Mesendoderm (in vitro differentiated cells): ENCODE measurements around the gene DOCK8.

ENCODE experiments used
- DNase-seq: peaks from one replicate; pipeline ENCODE4 v3.0.0; 2013
- H2AK5ac ChIP-seq: 2 replicates; pipeline ENCODE4 v1.6.1; 2013; ENCODE audit warnings: low read length, inconsistent platforms
- H2BK120ac ChIP-seq: 2 replicates; pipeline ENCODE4 v1.6.1; 2013; ENCODE audit warnings: low read depth, mild to moderate bottlenecking, low read length, moderate library complexity, mixed read lengths
- H2BK15ac ChIP-seq: replicated peaks from 2 replicates; pipeline ENCODE4 v1.6.1; 2013; ENCODE audit warnings: low read depth, mild to moderate bottlenecking, moderate library complexity
- H2BK5ac ChIP-seq: 2 replicates; pipeline ENCODE4 v1.6.1; 2013; ENCODE audit warnings: low read length, inconsistent platforms
- H3K18ac ChIP-seq: 2 replicates; pipeline ENCODE4 v1.6.1; 2013; ENCODE audit warnings: mild to moderate bottlenecking, low read length, mixed read lengths
- H3K23ac ChIP-seq: one replicate; pipeline ENCODE4 v1.6.1; 2013; ENCODE audit warnings: low read length
- H3K27ac ChIP-seq: 2 replicates; pipeline ENCODE4 v1.5.1; 2013; ENCODE audit warnings: low read depth, mild to moderate bottlenecking, inconsistent platforms, low read length, moderate library complexity
- H3K27me3 ChIP-seq: 2 replicates; pipeline ENCODE4 v1.6.1; 2013; ENCODE audit warnings: low read length, control low read depth, mild to moderate bottlenecking, inconsistent platforms; ENCODE audit not compliant: insufficient read depth, poor library complexity
- H3K36me3 ChIP-seq: 2 replicates; pipeline ENCODE4 v1.6.1; 2013; ENCODE audit warnings: low read length, inconsistent platforms; ENCODE audit not compliant: control insufficient read depth, insufficient read depth
- H3K4ac ChIP-seq: one replicate; pipeline ENCODE4 v1.6.1; 2013; ENCODE audit warnings: low read depth, mild to moderate bottlenecking, low read length, moderate library complexity
- H3K4me1 ChIP-seq: 2 replicates; pipeline ENCODE4 v1.6.1; 2013; ENCODE audit warnings: low read depth, low read length, inconsistent platforms; ENCODE audit not compliant: control insufficient read depth
- H3K4me2 ChIP-seq: 2 replicates; pipeline ENCODE4 v1.6.1; 2013; ENCODE audit warnings: low read length
- H3K4me3 ChIP-seq: 2 replicates; pipeline ENCODE4 v1.5.1; 2013; ENCODE audit warnings: mild to moderate bottlenecking, low read length
- H3K56ac ChIP-seq: one replicate; pipeline ENCODE4 v1.6.1; 2013; ENCODE audit warnings: low read length
- H3K79me1 ChIP-seq: 2 replicates; pipeline ENCODE4 v1.6.1; 2013; ENCODE audit warnings: low read length, inconsistent platforms
- H3K79me2 ChIP-seq: 2 replicates; pipeline ENCODE4 v1.6.1; 2013; ENCODE audit warnings: mild to moderate bottlenecking, low read length; ENCODE audit not compliant: control insufficient read depth, insufficient read depth
- H3K9ac ChIP-seq: 2 replicates; pipeline ENCODE4 v1.6.1; 2013; ENCODE audit warnings: low read length, inconsistent platforms
- H4K5ac ChIP-seq: one replicate; pipeline ENCODE4 v1.6.1; 2013; ENCODE audit warnings: low read length
- H4K8ac ChIP-seq: one replicate; pipeline ENCODE4 v1.6.1; 2013; ENCODE audit warnings: low read depth, mild to moderate bottlenecking, control low read depth, low read length, moderate library complexity
- WGBS: extraction: QIAGEN DNeasy Blood & Tissue Kit; methylation state at CpG from one replicate; pipeline ENCODE4 v1.1.7; 2013; ENCODE audit warnings: low lambda C conversion rate, missing lambda C conversion rate; ENCODE audit not compliant: insufficient coverage; ENCODE audit errors: extremely low coverage; 5-methylcytosine and 5-hydroxymethylcytosine counted together

The DOCK8 gene

DNA sequence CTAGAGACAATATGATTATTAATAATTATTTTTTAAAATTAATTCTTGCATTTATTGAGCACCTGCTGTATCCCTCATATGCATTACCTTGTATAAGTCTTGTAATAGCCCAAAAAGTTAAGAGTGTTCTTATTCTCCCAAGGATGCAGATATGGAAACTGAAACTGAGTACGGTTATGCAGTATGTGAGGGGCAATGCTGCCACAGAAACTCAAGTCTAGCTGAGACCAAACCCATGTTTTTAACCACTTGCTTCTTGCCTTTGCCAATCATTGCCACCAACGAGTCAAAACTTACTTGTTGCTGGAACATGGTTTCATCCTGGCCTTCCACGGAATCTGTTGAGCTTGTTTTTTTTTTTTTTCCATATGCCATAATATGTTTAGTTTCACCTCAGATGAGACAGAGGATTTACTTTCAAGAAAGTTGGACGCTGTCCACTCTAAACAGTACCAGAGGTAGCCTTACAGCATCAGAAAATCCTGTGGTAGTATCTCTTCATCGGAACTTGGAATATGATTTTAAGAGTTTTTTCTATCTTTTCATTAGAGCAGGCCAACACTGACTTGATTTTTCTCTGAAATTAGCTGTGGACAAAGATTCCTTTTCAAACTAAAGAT lies 27.9 kb downstream of the DOCK8 start:
- no peak overlapping the region for H2BK5ac ChIP-seq
- no peak overlapping the region for H3K56ac ChIP-seq
- no peak overlapping the region for H3K9ac ChIP-seq
- H2BK15ac ChIP-seq = no peak overlapping the region
- H3K27me3 ChIP-seq = no peaks in the 10 kb centered on the region
- H4K5ac ChIP-seq = no peak overlapping the region
- WGBS = no CpG with 5 or more reads among the region's 5 CpGs
- no peak overlapping the region for H2BK120ac ChIP-seq
- H3K4ac ChIP-seq = no peak overlapping the region
- no peak overlapping the region for H2AK5ac ChIP-seq
- no peak for DNase-seq
- H3K4me2 ChIP-seq = no peak overlapping the region
- H3K79me2 ChIP-seq = no peaks in the 10 kb centered on the region
- no peak overlapping the region for H4K8ac ChIP-seq
- no peak overlapping the region for H3K27ac ChIP-seq
- H3K23ac ChIP-seq = no peak overlapping the region
- H3K18ac ChIP-seq = no peak overlapping the region
- H3K4me1 ChIP-seq = no peaks in the 10 kb centered on the region
- no peaks in the 10 kb centered on the region for H3K79me1 ChIP-seq
- no peaks in the 10 kb centered on the region for H3K36me3 ChIP-seq
- H3K4me3 ChIP-seq = no peak overlapping the region

DNA sequence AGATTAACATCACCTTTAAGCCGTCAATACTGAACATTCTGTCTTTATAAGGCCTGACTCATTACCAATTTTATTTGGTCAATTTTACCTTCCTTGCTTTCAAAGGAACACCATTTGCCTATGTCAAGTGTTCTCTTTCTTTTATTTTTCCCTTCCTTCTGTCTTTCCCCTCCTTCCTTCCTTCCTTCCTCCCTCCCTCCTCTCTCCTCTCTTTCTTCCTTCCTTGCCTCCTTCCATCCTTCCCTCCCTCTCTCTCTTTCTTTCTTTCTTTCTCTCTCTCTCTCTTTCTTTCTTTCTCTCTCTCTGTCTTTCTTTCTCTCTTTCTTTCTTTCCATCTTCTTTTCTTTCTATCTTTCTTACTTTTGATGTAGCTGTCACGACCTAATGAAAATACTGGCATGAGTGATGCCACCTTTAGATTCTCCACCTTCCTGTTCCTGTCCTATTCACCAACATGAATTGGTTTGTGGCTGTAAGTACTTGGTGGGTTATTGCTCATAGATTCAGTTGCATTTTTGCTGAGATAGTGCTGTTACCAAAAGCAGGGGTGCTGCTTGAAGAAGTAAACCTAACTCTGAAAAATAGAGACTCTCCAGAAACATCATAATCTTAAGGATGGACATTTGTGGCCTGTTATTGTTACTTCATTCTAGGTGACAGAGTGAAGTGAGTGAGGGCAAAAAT lies 33.8 kb downstream of the DOCK8 start:
- Histone ChIP-seq H2BK5ac (no peak overlapping the region), H3K9ac (no peak overlapping the region), H3K4ac (no peak overlapping the region), H3K23ac (no peak overlapping the region), H2AK5ac (no peak overlapping the region), H4K5ac (no peak overlapping the region), H2BK15ac (no peak overlapping the region), H3K79me2 (no peaks in the 10 kb centered on the region), H3K27ac (no peak overlapping the region), H3K36me3 (no peaks in the 10 kb centered on the region), H2BK120ac (no peak overlapping the region), H3K56ac (no peak overlapping the region), H3K4me3 (no peak overlapping the region), H3K79me1 (no peaks in the 10 kb centered on the region), H3K18ac (no peak overlapping the region), H3K4me2 (no peak overlapping the region), H3K4me1 (no peaks in the 10 kb centered on the region), H4K8ac (no peak overlapping the region), H3K27me3 (peaks cover 2% of the 10 kb centered on the region)
- no CpG with 5 or more reads among the region's 2 CpGs for WGBS
- DNase-seq = no peak

DNA sequence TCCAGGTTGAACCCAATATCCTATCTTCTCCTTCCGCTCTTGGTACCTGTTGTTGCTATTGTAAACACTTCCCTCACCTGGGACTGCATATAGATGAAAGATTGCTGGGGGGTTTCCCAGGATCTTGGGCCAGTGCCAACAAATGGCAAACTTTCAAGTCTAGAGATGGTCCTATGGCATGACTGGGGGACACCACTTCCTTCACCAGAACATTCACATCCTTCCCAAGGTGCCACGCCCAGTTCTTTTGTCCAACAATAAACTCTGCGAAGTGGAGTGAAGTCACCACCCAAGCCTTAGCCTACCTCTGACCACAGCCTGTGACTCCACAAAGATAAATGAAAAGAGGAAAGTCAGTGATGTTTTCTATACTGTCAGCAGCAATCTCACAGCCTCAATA lies 34.4 kb downstream of the DOCK8 start:
- no peak overlapping the region for H2BK5ac ChIP-seq
- no CpG with 5 or more reads among the region's 3 CpGs for WGBS
- no peak overlapping the region for H3K9ac ChIP-seq
- H3K23ac ChIP-seq = no peak overlapping the region
- no peak overlapping the region for H4K8ac ChIP-seq
- no peak overlapping the region for H2BK15ac ChIP-seq
- H3K27ac ChIP-seq = no peak overlapping the region
- H3K56ac ChIP-seq = no peak overlapping the region
- H4K5ac ChIP-seq = no peak overlapping the region
- no peaks in the 10 kb centered on the region for H3K4me1 ChIP-seq
- no peak overlapping the region for H3K18ac ChIP-seq
- no peaks in the 10 kb centered on the region for H3K79me1 ChIP-seq
- no peak overlapping the region for H3K4me2 ChIP-seq
- no peak overlapping the region for H2BK120ac ChIP-seq
- H3K27me3 ChIP-seq = peaks cover 2% of the 10 kb centered on the region
- no peaks in the 10 kb centered on the region for H3K36me3 ChIP-seq
- DNase-seq = no peak
- no peak overlapping the region for H3K4me3 ChIP-seq
- no peaks in the 10 kb centered on the region for H3K79me2 ChIP-seq
- H3K4ac ChIP-seq = no peak overlapping the region
- H2AK5ac ChIP-seq = no peak overlapping the region

DNA sequence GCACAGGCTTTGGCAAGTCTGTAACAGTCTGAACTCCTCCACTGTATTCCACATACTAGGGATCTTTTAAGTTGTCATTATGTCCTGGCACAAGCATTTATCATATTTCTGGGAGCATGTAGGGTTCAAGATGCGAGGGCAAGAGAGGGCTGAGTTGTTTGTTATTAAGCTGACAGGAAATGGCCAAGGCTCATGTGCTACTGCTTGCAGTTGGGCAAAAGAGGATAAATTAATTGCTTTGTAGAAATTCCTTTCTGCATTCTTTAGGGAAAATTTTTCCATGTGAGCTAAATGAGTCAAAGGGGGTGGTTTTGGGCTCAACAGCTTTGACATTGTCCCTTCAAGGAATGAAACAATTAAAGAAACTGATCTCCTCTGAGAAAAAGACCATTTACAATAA lies 35.4 kb downstream of the DOCK8 start:
- Histone ChIP-seq H2BK120ac (no peak overlapping the region), H3K4me2 (no peak overlapping the region), H2BK15ac (no peak overlapping the region), H3K4ac (no peak overlapping the region), H3K23ac (no peak overlapping the region), H3K79me2 (no peaks in the 10 kb centered on the region), H4K5ac (no peak overlapping the region), H3K56ac (no peak overlapping the region), H3K27me3 (peaks cover 2% of the 10 kb centered on the region), H4K8ac (no peak overlapping the region), H2AK5ac (no peak overlapping the region), H3K36me3 (no peaks in the 10 kb centered on the region), H3K18ac (no peak overlapping the region), H3K79me1 (no peaks in the 10 kb centered on the region), H3K9ac (no peak overlapping the region), H3K4me3 (no peak overlapping the region), H2BK5ac (no peak overlapping the region), H3K27ac (no peak overlapping the region), H3K4me1 (no peaks in the 10 kb centered on the region)
- no peak for DNase-seq
- WGBS = no CpG with 5 or more reads among the region's 1 CpG

DNA sequence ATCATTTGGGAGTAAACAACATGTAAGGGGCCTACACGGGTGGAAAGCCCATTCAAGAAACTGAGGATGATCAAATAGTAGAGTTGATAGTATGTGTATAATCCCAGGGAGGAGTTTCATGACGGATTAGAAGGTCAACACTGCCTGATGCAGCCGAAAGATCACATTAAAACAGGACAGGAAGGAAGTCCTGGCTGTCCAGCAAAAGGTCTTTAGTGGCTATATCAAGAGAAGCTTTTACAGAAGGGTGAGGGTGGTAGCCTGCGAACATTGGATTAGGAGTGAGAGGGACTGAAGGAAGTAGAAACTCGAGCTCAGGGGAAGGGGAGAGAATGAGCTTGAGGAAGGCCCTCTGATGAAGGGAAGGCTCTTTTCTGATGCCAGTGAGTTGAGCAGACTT lies 36.0 kb downstream of the DOCK8 start:
- H3K4ac ChIP-seq = no peak overlapping the region
- H3K36me3 ChIP-seq = no peaks in the 10 kb centered on the region
- H3K23ac ChIP-seq = no peak overlapping the region
- no CpG with 5 or more reads among the region's 5 CpGs for WGBS
- no peak overlapping the region for H3K27ac ChIP-seq
- H2AK5ac ChIP-seq = no peak overlapping the region
- H4K5ac ChIP-seq = no peak overlapping the region
- no peak overlapping the region for H3K4me2 ChIP-seq
- no peak overlapping the region for H4K8ac ChIP-seq
- no peak overlapping the region for H3K9ac ChIP-seq
- no peaks in the 10 kb centered on the region for H3K4me1 ChIP-seq
- no peak overlapping the region for H2BK15ac ChIP-seq
- no peak overlapping the region for H3K56ac ChIP-seq
- H2BK5ac ChIP-seq = no peak overlapping the region
- no peak overlapping the region for H2BK120ac ChIP-seq
- no peak overlapping the region for H3K18ac ChIP-seq
- no peak overlapping the region for H3K4me3 ChIP-seq
- peaks cover 2% of the 10 kb centered on the region for H3K27me3 ChIP-seq
- no peaks in the 10 kb centered on the region for H3K79me2 ChIP-seq
- H3K79me1 ChIP-seq = no peaks in the 10 kb centered on the region
- no peak for DNase-seq

DNA sequence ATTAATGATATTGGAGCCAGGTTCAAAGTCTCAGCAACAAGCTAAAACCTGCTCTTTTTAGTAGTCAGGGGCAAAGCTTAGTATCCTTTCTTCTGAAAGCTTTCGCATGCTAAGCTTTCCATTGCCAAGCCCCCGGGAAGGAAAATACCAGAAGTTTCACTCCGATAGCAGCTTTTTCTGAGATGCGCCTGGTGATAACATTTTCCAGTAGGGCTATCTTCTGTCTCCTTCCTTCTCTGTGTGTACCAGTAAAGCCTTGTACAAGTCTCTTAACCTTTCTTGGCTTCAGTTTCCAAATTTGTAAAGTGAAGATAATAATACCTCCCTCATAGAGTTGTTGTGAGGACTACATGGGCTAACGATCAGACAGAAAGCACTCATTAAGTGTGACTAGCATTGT lies 36.7 kb downstream of the DOCK8 start:
- Histone ChIP-seq H3K9ac (no peak overlapping the region), H2BK15ac (no peak overlapping the region), H4K5ac (no peak overlapping the region), H3K4ac (no peak overlapping the region), H3K27ac (no peak overlapping the region), H3K79me1 (no peaks in the 10 kb centered on the region), H3K4me1 (no peaks in the 10 kb centered on the region), H3K36me3 (no peaks in the 10 kb centered on the region), H3K56ac (no peak overlapping the region), H4K8ac (no peak overlapping the region), H3K79me2 (no peaks in the 10 kb centered on the region), H2BK120ac (no peak overlapping the region), H3K4me3 (no peak overlapping the region), H2BK5ac (no peak overlapping the region), H3K27me3 (peaks cover 2% of the 10 kb centered on the region), H3K23ac (no peak overlapping the region), H3K4me2 (no peak overlapping the region), H2AK5ac (no peak overlapping the region), H3K18ac (no peak overlapping the region)
- no CpG with 5 or more reads among the region's 5 CpGs for WGBS
- DNase-seq = no peak
